D341Med (cell line): ENCODE results near the gene CACNA1C.

Source experiments
- DNase-seq: peaks from one replicate; pipeline ENCODE4 v3.0.0; 2012; ENCODE audit warnings: low spot score

CACNA1C gene

DNA sequence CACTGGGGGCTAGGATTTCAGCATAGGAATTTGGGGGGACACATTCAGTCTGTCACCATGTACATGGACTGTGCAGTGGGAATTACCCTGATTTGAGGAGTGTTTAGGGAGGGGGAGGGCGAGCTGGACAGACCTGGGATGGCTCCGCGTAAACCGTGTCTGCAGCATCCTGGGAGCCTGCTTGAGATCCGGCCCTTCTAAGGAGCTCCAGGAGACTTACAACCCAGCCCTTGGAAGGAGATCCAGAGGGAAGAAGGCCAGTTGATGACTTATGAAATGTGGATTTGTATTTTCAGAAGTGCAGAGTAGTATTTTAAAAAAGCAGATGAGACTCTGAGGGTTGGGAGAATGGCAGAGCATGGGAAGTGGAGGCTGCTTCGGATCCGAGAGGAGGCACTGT lies 153.2 kb downstream of the CACNA1C start:
- DNase-seq, result no peak

DNA sequence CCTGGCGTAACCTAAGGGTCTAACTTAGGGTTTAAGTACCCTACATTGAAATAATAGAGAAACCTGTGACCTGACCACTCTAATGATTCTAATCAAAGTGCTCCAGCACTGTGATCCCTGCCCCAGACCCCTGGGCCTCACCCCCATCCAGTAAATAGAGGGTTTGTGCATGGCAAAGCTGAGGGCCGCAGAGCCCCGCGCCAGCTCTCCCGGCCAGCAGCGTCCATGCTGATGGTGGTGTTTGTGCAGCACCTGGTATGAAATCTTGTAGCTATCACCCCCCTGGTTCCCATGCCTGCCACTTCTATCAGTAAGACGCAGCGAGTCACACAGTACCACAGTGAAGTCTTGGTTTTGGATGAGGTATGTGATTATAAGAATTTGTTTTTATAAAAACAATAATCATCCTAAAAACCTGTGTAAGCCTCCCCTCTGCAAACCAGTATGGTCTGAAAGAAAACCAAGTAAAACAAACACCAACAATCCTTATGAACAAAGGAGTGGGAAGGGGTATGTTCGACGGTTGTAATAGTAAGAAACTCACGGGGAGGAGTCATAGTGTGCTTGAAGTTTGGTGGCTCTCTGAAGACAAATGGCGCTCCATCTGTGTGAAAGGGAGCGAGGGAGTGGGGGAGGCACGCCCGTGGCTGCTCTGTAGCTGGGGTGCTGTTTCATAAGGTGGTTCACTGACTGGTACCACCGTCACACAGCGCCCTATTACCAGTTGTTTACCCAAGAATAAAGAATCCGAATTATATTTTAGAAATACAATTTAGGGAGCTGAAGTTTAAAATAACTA lies 156.2 kb downstream of the CACNA1C start:
- no peak for DNase-seq

DNA sequence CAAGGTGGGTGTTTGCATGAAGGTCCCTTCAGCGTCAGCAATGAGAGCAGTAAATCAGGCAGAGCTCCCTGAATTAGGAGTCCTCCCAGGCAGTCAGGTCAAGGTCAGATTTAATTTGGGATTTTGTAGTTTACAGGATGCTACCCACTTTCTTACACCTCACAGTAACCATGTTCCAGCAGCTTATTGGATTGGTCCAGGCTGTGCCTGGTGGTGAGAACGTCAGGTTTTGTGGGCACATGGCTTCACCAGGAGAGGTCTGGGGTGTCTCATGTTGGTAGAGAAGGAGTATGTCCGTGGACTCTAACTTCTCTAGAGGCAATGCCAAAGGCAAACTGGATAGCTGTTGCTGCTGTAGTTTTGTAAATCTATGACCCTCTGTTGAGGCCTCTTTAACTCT lies 158.3 kb downstream of the CACNA1C start:
- no peak for DNase-seq

DNA sequence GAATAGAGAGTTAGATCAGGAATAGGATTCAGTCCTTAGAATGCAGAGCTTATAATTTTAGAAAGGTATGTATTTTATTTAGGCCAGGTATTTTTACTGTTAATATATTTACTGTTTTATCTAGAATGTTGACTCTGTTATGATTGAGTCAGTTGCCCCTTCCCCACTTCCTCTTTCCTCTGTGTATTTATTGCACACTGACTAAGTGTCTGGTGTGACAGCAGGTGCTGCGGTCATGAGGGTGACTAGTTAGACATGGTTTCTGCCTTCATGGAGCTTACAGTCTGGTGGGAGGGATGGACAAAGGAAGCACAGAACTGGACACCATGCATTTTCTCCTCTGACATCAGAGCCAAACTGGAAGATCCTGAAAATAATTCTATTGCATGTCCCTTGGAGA lies 159.8 kb downstream of the CACNA1C start:
- no peak for DNase-seq

DNA sequence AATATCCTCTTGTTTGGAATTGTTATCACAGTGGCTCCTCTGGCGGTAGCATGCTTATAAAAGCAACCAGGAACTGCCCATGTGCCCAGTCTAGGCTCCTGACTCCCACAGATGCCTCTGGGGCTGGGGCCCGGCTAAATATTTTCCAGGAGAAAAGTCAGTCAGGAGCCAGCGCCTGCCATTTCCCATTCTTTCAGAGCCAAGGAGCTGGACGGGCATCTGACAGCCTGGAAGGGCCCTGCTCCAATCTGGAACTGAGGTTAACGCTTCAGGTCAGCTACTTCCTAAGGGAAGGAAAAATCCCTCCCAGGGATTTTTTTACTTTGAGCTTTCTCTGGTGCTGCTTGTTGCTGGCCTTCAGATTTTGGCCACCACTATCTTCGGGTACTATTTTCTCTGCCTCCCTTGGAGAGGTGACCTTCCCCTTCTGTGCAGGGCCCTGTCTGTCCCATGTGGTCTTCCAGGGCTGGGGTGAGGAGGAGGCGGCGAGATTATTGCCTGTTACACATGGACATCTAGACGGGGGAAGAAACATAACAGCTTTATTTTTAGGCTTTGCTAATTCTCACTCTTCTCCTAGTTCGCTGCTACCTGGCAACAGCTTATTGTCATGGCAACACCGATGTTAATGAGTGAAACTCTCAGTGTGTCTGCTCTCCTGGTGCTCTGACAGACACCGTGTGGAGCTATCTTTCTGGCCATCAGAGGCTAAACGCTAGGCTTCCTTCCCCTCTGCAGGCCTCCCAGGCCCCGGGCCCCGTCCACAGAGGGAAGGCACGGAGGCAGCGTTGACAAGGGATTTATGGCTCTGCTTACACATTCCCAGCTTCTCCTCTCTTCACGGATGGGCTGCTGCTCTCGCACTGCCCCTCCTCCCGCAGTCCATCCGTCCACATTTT lies 160.4 kb downstream of the CACNA1C start:
- no peak for DNase-seq

DNA sequence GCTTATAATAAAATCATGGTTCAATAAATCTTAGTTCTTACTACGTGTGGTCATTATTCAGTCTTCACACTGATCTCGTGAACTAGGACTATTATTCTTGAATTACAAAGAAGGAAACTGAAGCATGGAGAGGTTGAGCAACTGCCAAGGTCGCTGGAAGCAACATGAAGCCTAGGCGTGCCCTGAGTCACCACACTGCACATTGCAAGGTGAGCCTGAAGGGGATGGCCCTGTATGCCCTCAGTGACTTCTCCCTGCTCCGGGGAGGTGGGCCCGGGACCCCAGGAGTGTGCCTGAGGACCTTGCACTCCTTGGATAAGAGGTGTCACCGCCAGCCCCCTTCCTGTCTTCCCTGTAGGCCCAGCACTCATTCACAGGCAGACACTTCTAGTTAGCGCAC lies 161.6 kb downstream of the CACNA1C start:
- no peak for DNase-seq

DNA sequence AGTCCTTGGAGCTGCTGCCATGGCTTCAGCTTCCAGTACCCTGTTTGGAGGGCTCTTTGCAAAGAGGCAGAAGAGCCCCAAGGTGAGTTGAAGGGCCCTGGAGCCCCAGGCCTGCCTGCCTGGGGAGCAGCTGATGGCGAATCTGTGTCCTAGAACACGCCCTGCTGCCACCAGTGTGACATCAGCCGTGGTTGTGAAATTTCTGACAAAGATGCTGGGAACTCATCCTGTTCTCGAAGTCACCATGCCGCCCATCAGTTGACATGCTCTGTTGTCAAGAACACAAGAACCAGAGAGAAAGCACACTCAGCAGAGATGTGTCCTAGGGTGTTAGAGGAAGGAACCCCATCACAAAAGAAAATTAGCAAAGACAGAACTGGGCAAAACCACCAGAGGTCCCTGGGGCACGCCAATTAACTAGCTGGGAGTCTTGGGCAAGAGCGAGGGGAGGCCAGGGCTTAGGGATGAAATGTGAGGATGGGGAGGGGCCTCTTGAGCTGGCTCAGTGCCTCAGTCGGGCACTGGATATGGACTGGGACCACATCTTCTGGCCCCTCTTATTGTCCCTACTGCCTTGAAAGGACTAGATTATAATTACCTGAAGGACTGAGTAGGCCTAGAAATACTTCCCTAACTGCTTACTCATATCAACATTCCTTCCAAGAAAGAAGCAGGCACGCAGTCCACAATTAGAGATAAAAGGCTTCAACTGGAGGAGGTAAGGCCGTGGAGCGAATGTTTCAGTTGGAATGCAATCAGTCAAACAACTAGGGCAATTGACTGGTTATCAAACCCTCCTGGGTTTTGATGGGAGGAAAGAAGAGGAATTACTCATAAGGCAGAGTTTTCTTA lies 163.1 kb downstream of the CACNA1C start:
- no peak for DNase-seq

DNA sequence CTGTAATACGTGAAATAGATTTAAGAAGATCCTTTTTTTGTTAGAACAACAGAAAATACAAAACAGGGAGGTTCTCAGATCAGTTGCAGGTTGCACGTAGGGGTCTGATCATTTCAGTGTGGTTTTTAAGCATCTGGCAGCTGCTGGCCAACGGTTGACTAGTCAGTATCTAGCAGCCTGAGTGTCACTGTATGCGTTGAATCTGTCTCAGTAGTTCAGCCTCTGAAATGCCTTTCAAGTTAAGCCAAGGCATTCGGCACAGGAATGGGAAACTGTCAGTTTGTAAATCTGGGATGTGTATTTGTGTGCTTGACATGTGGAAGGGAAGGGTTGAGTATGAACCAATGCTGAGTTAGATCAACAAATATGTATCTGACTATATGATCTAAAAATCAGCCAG lies 165.9 kb downstream of the CACNA1C start:
- no peak for DNase-seq

DNA sequence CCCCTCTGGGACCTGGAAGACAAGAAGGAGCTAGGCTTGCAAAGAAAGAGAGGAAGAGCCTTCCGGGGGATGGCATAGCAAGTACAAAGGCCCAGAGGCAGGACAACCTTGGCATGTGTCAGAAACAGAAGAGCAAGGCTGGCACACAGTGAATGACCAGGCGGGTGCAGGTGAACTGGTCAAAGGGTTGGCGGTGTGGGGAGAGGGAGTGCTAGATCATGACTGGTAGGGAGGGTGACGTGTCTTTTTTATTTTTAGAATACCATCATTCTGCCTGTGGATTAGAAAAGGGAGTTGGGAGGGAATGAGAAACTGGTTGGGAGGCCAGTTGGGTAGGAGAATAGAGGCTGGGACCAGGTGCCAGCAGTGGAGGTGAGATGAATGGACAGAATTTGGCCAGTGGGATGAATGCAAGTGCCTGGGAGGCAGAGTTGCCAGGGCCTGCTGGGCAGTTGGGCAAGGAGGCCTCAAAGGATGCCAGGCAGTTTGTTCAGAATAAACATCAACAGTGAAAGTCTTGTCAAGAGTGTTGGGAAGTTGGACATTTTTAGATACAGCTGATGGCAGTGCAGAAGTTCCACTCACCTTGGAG lies 168.3 kb downstream of the CACNA1C start:
- DNase-seq, result no peak

DNA sequence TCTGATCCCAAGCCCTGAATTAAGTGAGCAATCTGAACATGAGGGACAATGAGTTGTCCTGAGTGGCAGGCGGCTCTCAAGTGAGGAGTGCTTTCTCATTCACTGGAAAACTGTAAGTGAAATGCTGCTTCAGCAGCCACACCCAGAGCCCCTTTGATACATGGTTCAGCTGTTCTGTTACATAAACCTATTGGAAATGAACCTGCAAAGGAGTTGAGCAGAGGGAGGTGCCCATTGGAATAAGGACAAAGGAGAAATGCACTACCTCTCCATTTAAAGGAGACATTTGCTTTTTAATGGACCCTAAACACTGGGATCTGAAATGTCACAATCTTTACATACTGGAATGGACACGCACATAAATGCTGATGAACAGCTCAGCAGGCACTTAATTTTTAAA lies 169.9 kb downstream of the CACNA1C start:
- no peak for DNase-seq

DNA sequence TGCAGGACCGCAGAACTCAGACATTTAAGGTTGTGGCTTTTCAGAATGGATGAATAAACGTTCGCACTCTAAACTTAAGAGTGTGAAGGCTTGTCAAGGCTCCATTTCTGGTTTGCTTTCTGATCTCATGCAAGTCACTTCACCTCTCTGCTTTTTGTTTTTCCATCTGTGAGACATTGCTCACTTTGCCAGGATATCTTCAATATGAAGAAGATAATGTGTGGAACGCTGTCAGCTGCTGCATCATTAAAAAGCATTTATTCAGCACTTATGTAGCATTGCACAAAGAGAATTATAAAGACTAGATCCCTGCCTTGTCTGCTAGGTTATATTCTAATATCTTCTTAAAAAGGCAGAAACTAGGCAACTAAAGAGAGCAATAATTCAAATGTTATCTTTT lies 172.2 kb downstream of the CACNA1C start:
- DNase-seq, result no peak

DNA sequence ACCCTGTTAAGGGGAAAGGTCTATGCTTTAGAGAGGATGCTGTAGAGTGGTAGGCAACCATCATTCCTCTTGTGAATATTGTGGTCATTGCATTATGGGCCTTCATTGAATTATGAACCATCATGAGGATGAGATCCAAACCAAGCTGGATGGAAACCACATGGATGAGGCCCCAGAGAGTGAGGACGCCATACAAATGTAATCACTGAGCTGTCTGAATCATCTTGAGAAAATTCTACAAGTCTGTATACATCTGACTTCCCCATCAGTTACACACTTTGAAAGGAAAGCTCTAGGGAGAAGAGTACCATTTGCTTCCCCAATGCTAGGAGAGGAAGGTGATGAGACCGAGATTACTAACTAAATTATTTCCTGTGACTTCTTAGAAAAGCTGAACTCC lies 172.9 kb downstream of the CACNA1C start:
- DNase-seq, result no peak

DNA sequence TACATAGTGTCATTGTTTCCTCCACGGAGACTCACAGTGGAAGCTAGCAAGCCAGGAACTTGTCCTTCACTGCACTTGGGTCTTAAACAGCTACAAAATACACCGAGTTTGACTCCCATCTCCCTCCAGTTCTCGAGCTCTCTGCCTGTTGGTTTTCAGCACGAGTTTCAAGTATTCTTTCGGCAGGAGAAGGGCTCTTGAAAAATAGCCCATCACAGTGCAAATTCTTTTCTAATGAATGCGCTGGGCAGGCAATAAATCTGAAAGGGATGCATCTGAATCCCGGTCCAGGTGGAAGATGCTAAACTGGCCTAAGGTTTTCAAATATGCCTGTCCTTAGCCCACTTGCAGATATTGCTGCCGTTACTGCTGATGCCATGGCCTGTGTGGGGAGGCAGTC lies 173.9 kb downstream of the CACNA1C start:
- no peak for DNase-seq

DNA sequence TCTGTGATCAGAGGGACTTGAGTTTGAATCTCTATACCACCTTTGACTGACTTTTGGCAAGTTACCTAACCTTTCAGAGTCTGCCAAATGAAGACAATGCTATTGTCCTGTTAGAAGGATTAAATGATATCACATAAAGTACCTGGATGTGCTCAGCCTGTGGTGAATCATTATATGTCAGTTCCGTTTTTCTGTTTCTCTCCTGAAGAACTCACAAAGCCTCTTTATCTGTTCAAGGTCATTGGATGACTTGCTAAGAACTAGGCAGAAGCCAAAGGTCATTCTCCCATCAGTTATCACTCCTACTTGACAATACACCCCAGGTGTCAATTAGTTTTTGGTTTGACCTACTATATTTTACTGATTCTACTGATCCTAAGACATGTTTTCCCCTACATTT lies 174.6 kb downstream of the CACNA1C start:
- no peak for DNase-seq

DNA sequence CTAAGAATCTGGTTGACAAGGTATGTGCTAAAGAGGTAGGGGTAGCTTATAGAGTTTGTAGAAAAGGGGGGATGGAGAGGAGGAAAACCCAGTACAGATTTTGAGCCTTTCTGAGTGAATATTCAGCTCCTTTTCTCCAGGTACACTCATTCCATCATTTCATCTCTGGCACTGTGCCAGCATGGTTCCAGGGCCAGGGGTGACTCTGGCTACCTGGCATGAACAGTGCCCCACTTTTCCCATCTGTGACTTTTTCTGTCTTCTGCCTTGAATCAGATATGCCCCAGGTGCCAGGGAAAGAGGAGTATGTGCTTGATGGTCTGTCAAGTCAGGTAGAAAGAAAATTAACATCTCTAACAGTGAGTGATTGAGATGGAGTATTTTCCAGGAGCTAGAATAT lies 175.7 kb downstream of the CACNA1C start:
- no peak for DNase-seq

DNA sequence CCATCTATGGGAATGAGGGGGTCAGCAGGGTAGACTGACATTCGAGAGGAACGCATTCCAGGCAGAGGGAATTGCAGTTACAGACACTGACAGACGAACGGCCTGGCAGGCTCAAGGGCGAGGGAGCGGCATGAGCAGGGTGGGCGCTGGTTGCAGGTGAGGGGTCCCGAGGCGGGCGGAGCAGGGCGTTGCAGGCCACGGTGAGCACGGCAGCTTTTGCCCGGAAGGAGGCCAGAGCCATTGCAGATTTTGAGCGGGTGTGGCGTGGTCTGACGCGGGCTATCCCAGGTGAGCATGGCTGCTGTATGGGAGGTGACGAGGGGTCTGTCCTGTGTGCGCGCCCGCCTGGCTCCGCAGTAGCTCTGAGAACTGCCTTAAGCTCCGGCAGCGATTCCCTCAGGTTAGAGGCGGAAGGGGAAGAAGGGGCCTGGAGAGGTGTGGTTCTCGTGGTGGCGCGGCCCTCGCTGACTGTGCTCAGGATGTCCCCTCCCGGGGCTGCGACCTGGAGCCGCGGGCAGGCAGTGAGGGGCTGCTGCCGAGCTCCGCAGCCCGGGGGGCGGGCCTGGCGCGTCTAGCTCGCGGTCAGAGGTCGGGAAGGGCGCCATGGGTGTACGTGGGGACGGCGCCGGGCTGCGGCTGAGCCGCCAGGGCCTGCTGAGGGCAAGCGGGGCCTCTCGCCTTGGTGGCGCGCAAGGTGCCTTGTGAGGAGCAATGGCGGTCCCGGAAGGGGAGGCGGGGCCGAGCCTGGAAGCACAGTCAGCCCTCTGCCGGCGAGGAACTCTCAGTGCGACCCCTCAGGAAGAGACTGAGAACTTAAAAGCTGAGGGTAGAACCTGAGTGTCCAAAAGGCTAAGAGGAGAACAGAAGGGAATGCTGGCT lies 177.1 kb downstream of the CACNA1C start:
- DNase-seq, result no peak

DNA sequence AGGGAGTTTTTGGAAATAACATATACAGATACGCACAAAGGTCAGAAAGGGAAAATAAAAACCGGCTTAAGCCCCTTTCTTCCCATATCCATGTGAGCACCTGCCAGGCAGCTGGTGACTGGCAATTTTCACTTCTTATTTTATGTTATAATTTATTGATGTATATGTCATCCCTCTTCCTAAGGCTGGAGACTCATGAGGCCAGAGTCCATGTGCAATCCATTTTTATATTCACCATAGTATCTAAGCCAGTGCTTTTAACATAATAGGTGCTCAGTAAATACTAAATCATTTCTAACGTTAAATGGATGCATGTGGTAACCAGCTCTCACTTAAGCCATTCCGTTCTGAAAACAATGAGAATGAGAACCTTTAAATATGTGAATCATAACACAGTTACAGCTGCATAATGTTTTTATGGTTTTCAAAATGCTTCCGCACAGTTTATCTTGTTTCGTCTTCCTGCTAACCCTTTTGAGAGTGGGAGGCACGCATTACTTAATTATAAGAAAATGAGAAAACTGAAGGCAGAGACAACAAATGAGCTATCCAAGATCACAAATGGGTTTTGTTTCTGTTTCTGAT lies 178.3 kb downstream of the CACNA1C start:
- DNase-seq, result no peak

DNA sequence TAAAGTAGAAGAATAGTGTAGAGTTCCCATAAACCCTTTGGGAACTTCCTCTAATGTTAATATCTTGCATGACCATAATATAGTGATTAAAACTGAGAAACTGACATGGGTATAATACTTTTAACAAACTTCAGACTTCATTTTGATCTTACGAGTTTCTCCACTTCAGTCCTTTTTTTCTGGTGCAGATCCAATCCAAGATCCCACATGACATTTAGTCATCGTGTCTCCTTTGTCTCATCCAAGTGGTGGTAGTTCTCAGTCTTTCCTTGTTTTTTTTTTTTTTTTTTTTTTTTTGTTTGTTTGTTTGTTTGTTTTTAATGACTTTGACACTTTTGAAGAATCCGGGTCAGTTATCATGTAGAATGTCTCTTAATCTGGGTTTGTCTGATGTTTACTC lies 179.2 kb downstream of the CACNA1C start:
- no peak for DNase-seq

DNA sequence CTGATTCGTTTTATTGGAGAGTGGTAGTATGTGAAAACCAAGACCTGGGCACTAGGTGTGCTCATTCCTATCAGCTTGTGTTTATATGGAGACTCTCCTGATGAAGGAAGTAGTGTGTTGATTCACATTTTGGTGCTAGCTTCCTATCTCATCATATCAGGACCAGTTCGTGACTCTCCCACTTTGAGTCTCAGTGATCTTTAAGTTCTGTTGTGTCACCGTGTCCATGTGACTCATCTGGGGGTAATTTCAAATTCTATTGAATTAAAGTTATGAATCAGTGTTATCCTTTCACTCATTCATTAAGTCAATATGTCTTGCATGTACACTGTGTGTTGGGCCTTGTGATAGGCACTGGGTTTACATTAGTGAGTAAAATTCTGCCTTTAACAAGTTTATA lies 180.2 kb downstream of the CACNA1C start:
- no peak for DNase-seq

DNA sequence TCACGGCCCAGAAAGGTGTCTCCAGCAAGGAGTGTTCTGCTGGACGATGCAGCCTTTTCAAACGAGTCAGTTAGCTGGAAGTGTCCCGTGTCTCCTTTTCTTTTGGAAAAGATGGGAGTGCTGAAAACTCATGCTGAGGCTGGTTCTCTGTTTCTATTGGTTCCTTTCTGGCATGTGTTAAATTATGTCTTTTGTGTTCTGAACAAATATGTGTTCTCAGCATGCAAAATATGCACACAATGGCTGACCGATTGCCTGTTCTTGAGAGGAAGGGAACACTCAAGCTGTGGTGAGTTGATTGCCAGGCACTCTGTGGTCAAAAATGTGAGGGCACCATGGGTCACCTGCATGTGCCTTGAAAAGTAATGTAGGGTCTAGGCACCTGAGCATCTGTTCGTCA lies 181.3 kb downstream of the CACNA1C start:
- no peak for DNase-seq
